ENCODE results near the gene COTL1.

COTL1 gene

DNA sequence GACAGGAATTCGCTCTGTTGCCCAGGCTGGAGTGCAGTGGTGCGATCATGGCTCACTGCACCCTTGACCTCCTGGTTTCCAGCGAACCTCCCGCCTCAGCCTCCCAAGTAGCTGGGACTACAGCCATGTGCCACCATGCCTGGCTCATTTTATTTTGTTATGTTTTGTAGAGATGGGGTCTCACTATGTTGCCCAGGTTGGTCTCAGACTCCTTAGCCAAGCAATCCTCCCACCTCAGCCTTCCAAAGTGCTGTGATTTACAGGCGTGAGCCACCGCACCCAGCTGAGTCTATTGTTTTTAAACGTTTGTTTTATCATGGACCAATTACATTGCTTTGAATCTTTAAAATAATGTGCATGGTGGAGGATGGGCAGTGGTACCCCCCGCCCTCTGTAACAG lies 28.9 kb downstream of the COTL1 start:
- H3K27ac ChIP-seq (ENCODE audit: low read length), result no peak overlapping the region
- peaks cover 14% of the 10 kb centered on the region for H3K36me3 ChIP-seq (ENCODE audit: control insufficient read depth, low read depth, low read length)
- no peaks in the 10 kb centered on the region for H3K27me3 ChIP-seq (ENCODE audit: control insufficient read depth, insufficient read depth, low read length)
- no peak overlapping the region for H3K4me3 ChIP-seq (ENCODE audit: low read length)
- H3K9ac ChIP-seq (ENCODE audit: low read length), result no peak overlapping the region
- peaks cover 8% of the 10 kb centered on the region for H3K4me1 ChIP-seq (ENCODE audit: control insufficient read depth, low read depth, low read length)
- no peaks in the 10 kb centered on the region for H3K9me3 ChIP-seq (ENCODE audit: control insufficient read depth, low read depth, low read length)

GRCh38 chr16:84585886-84586285 lies 32.0 kb downstream of the COTL1 start:
- no peaks in the 10 kb centered on the region for H3K27me3 ChIP-seq (ENCODE audit: control insufficient read depth, insufficient read depth, low read length)
- H3K4me3 ChIP-seq (ENCODE audit: low read length), result no peak overlapping the region
- no peak overlapping the region for H3K9ac ChIP-seq (ENCODE audit: low read length)
- H3K9me3 ChIP-seq (ENCODE audit: control insufficient read depth, low read depth, low read length), result no peaks in the 10 kb centered on the region
- H3K36me3 ChIP-seq (ENCODE audit: control insufficient read depth, low read depth, low read length), result peaks cover 14% of the 10 kb centered on the region
- H3K27ac ChIP-seq (ENCODE audit: low read length), result no peak overlapping the region
- peaks cover 8% of the 10 kb centered on the region for H3K4me1 ChIP-seq (ENCODE audit: control insufficient read depth, low read depth, low read length)

- H3K9me3 ChIP-seq (ENCODE audit: control insufficient read depth, low read depth, low read length), result no peaks in the 10 kb centered on the region
- H3K4me3 ChIP-seq (ENCODE audit: low read length), result no peak overlapping the region
- no peak overlapping the region for H3K9ac ChIP-seq (ENCODE audit: low read length)
- H3K27me3 ChIP-seq (ENCODE audit: control insufficient read depth, insufficient read depth, low read length), result no peaks in the 10 kb centered on the region
- H3K27ac ChIP-seq (ENCODE audit: low read length), result no peak overlapping the region
- H3K36me3 ChIP-seq (ENCODE audit: control insufficient read depth, low read depth, low read length), result peaks cover 14% of the 10 kb centered on the region
- H3K4me1 ChIP-seq (ENCODE audit: control insufficient read depth, low read depth, low read length), result peaks cover 8% of the 10 kb centered on the region
Observed at GRCh38 chr16:84585467-84585866, 32.4 kb downstream of the COTL1 start.

- Histone ChIP-seq H3K4me1 (ENCODE audit: control insufficient read depth, low read depth, low read length) (peaks cover 8% of the 10 kb centered on the region), H3K4me3 (ENCODE audit: low read length) (no peak overlapping the region), H3K27ac (ENCODE audit: low read length) (no peak overlapping the region), H3K36me3 (ENCODE audit: control insufficient read depth, low read depth, low read length) (peaks cover 10% of the 10 kb centered on the region), H3K9me3 (ENCODE audit: control insufficient read depth, low read depth, low read length) (no peaks in the 10 kb centered on the region), H3K27me3 (ENCODE audit: control insufficient read depth, insufficient read depth, low read length) (no peaks in the 10 kb centered on the region), H3K9ac (ENCODE audit: low read length) (no peak overlapping the region)
Observed at GRCh38 chr16:84584678-84585077, 33.2 kb downstream of the COTL1 start.

- no peak overlapping the region for H3K9ac ChIP-seq (ENCODE audit: low read length)
- no peak overlapping the region for H3K27ac ChIP-seq (ENCODE audit: low read length)
- peaks cover 5% of the 10 kb centered on the region for H3K36me3 ChIP-seq (ENCODE audit: control insufficient read depth, low read depth, low read length)
- no peak overlapping the region for H3K4me3 ChIP-seq (ENCODE audit: low read length)
- peaks cover 8% of the 10 kb centered on the region for H3K4me1 ChIP-seq (ENCODE audit: control insufficient read depth, low read depth, low read length)
- no peaks in the 10 kb centered on the region for H3K27me3 ChIP-seq (ENCODE audit: control insufficient read depth, insufficient read depth, low read length)
- no peaks in the 10 kb centered on the region for H3K9me3 ChIP-seq (ENCODE audit: control insufficient read depth, low read depth, low read length)
Observed at GRCh38 chr16:84583995-84584394, 33.9 kb downstream of the COTL1 start.

GRCh38 chr16:84582958-84583516 lies 34.8 kb downstream of the COTL1 start:
- H3K9ac ChIP-seq (ENCODE audit: low read length), result no peak overlapping the region
- no peaks in the 10 kb centered on the region for H3K27me3 ChIP-seq (ENCODE audit: control insufficient read depth, insufficient read depth, low read length)

GRCh38 chr16:84581158-84581557 lies 36.7 kb downstream of the COTL1 start:
- no peak overlapping the region for H3K27ac ChIP-seq (ENCODE audit: low read length)
- H3K4me1 ChIP-seq (ENCODE audit: control insufficient read depth, low read depth, low read length), result peaks cover 8% of the 10 kb centered on the region
- no peaks in the 10 kb centered on the region for H3K27me3 ChIP-seq (ENCODE audit: control insufficient read depth, insufficient read depth, low read length)
- no peak overlapping the region for H3K4me3 ChIP-seq (ENCODE audit: low read length)
- no peak overlapping the region for H3K9ac ChIP-seq (ENCODE audit: low read length)
- H3K36me3 ChIP-seq (ENCODE audit: control insufficient read depth, low read depth, low read length), result no peaks in the 10 kb centered on the region
- H3K9me3 ChIP-seq (ENCODE audit: control insufficient read depth, low read depth, low read length), result no peaks in the 10 kb centered on the region

More at GRCh38 chr16:84582958-84583516, 34.8 kb downstream of the COTL1 start:
- Histone ChIP-seq H3K4me1 (ENCODE audit: control insufficient read depth, low read depth, low read length) (peaks cover 8% of the 10 kb centered on the region), H3K27ac (ENCODE audit: low read length) (no peak overlapping the region), H3K4me3 (ENCODE audit: low read length) (no peak overlapping the region), H3K36me3 (ENCODE audit: control insufficient read depth, low read depth, low read length) (no peaks in the 10 kb centered on the region), H3K9me3 (ENCODE audit: control insufficient read depth, low read depth, low read length) (no peaks in the 10 kb centered on the region)

DNA sequence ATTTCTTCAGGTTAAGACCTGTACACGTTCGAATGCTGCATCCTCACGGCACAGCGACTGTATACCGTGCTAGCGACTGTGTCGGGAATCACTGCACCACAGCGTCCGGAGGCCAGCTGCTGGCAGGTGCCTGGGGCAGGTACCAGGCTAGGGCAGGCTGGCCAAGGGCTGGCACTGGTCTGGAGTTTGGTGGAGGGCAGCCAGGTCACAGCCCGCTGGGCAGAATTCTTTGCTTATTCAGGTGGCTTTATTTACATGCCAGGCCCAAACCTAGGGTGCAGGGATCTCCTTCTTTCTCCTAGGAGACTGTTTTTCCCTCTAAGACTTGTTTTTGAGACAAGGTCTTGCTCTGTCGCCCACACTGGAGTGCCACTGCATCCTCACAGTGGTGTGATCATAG lies 37.9 kb downstream of the COTL1 start:
- H3K27me3 ChIP-seq (ENCODE audit: control insufficient read depth, insufficient read depth, low read length), result no peaks in the 10 kb centered on the region
- no peaks in the 10 kb centered on the region for H3K4me1 ChIP-seq (ENCODE audit: control insufficient read depth, low read depth, low read length)
- H3K9me3 ChIP-seq (ENCODE audit: control insufficient read depth, low read depth, low read length), result no peaks in the 10 kb centered on the region
- H3K4me3 ChIP-seq (ENCODE audit: low read length), result no peak overlapping the region
- H3K9ac ChIP-seq (ENCODE audit: low read length), result no peak overlapping the region
- no peak overlapping the region for H3K27ac ChIP-seq (ENCODE audit: low read length)
- no peaks in the 10 kb centered on the region for H3K36me3 ChIP-seq (ENCODE audit: control insufficient read depth, low read depth, low read length)

DNA sequence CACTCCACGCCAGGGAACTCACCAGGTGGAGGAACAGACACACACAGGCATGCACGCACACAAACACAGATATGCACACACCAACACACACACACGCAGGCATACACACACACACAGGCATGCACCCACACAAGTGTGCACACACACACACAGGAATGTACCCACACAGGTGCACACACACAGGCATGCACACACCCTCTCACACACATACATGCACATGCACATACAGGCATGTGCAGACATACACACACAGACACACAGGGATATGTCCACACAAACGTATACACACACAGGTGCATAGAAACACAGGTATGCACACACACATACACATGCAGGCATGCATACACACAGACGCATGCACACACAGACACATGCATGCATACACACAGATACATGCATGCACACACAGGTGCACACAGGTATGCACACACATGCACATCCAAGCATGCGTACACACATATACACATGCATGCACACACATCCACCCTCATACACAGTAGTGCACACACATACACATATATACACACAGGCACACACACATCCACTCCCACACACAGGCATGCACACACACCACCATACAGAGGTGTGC lies 39.2 kb downstream of the COTL1 start:
- H3K36me3 ChIP-seq (ENCODE audit: control insufficient read depth, low read depth, low read length), result no peaks in the 10 kb centered on the region
- no peaks in the 10 kb centered on the region for H3K9me3 ChIP-seq (ENCODE audit: control insufficient read depth, low read depth, low read length)
- H3K27me3 ChIP-seq (ENCODE audit: control insufficient read depth, insufficient read depth, low read length), result no peaks in the 10 kb centered on the region
- no peaks in the 10 kb centered on the region for H3K4me1 ChIP-seq (ENCODE audit: control insufficient read depth, low read depth, low read length)
- H3K9ac ChIP-seq (ENCODE audit: low read length), result no peak overlapping the region
- no peak overlapping the region for H3K27ac ChIP-seq (ENCODE audit: low read length)
- H3K4me3 ChIP-seq (ENCODE audit: low read length), result no peak overlapping the region

GRCh38 chr16:84577034-84577803 lies 40.7 kb downstream of the COTL1 start:
- Histone ChIP-seq H3K4me1 (ENCODE audit: control insufficient read depth, low read depth, low read length) (no peaks in the 10 kb centered on the region), H3K27me3 (ENCODE audit: control insufficient read depth, insufficient read depth, low read length) (no peaks in the 10 kb centered on the region), H3K36me3 (ENCODE audit: control insufficient read depth, low read depth, low read length) (no peaks in the 10 kb centered on the region), H3K27ac (ENCODE audit: low read length) (no peak overlapping the region), H3K9me3 (ENCODE audit: control insufficient read depth, low read depth, low read length) (no peaks in the 10 kb centered on the region), H3K9ac (ENCODE audit: low read length) (no peak overlapping the region), H3K4me3 (ENCODE audit: low read length) (no peak overlapping the region)

DNA sequence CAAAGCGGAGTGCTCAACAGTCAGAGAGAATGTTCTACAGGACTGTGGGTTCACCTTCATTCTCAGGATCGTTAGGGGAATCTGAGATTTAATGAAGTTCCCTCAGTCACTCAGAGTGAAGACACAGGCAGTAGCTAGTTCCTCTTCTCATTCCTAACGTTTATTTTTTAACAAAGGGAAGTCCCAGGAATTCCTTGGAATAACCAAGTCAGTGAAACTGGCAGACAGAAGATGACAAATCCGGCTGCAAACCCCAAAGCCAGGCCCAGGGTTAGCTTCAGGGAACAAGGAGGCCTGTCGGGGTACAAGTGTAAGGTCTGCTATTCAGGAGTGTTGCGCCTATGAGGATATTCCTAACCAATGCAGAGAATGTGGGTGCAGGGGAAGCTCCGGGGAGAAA lies 42.0 kb downstream of the COTL1 start:
- H3K9ac ChIP-seq (ENCODE audit: low read length), result no peak overlapping the region
- no peaks in the 10 kb centered on the region for H3K4me1 ChIP-seq (ENCODE audit: control insufficient read depth, low read depth, low read length)
- H3K4me3 ChIP-seq (ENCODE audit: low read length), result no peak overlapping the region
- no peaks in the 10 kb centered on the region for H3K9me3 ChIP-seq (ENCODE audit: control insufficient read depth, low read depth, low read length)
- no peaks in the 10 kb centered on the region for H3K36me3 ChIP-seq (ENCODE audit: control insufficient read depth, low read depth, low read length)
- no peak overlapping the region for H3K27ac ChIP-seq (ENCODE audit: low read length)
- H3K27me3 ChIP-seq (ENCODE audit: control insufficient read depth, insufficient read depth, low read length), result no peaks in the 10 kb centered on the region

DNA sequence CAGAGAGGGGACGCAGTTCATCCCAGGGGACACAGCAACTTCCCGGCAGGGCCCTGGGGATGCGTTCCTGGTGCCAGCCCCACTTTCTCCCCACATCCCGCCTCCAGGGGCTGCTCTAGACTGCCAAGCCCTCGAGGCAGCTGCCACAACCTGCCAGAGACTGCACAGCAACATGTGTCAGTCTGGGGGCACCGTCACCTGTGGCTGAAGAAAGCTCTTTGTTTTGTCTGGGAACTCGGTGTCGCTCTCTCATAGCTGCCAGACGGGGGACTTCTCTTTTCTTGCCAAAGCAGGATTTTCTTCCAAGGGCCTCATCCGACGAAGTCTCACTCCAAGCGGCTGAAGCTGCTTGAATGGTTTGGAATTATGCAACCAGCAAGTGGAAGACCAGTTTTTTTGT lies 43.7 kb downstream of the COTL1 start:
- H3K4me1 ChIP-seq (ENCODE audit: control insufficient read depth, low read depth, low read length), result no peaks in the 10 kb centered on the region
- no peak overlapping the region for H3K4me3 ChIP-seq (ENCODE audit: low read length)
- no peaks in the 10 kb centered on the region for H3K27me3 ChIP-seq (ENCODE audit: control insufficient read depth, insufficient read depth, low read length)
- H3K36me3 ChIP-seq (ENCODE audit: control insufficient read depth, low read depth, low read length), result no peaks in the 10 kb centered on the region
- H3K9ac ChIP-seq (ENCODE audit: low read length), result no peak overlapping the region
- no peak overlapping the region for H3K27ac ChIP-seq (ENCODE audit: low read length)
- H3K9me3 ChIP-seq (ENCODE audit: control insufficient read depth, low read depth, low read length), result no peaks in the 10 kb centered on the region

Measured in iPS-18a (cell line).